ENCODE measurements around the gene WFDC8. TPM values are rescaled to one million over a fixed set of nuclear protein-coding genes. Genes with fewer than 3 reads are reported as not detected.

Gene WFDC8
- total RNA-seq, 1 experiment from 2014 or later, result not detected

DNA sequence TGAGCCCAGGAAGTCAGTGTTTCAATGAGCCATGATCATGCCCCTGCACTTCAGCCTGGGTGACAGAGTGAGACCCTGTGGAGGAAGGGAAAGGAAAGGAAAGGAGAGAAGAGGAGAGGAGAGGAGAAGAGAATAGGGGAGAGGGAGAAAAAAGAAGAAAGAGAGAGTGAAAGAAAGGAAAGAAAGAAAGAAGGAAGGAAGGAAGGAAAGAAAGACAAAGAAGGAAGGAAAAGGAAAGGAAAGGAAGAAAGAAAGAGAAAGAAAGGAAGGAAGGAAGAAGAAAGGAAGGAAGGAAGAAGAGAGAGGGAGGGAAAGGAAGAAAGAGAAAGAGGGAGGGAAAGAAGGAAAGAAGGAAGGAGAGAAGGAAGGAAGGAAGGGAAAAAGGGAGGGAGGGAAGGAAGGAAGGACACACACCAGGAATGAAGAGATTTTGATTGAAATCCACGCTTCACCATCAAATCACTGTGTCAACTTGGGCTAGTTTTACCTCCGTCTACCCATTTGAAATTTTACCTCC is 14.3 kb downstream of the WFDC8 start:
- in situ Hi-C loops (cut with HindIII; ENCODE audit: low pct_unique_long_range_greater_than_20kb, low sequenced_read_pairs), result no loop called here
- DNase-seq (ENCODE audit: low read depth), result no peak

- in situ Hi-C loops (cut with HindIII; ENCODE audit: low pct_unique_long_range_greater_than_20kb, low sequenced_read_pairs), result no loop called here
- DNase-seq (ENCODE audit: low read depth), result no peak
Observed at GRCh38 chr20:45555198-45555597, 23.9 kb downstream of the WFDC8 start.

DNA sequence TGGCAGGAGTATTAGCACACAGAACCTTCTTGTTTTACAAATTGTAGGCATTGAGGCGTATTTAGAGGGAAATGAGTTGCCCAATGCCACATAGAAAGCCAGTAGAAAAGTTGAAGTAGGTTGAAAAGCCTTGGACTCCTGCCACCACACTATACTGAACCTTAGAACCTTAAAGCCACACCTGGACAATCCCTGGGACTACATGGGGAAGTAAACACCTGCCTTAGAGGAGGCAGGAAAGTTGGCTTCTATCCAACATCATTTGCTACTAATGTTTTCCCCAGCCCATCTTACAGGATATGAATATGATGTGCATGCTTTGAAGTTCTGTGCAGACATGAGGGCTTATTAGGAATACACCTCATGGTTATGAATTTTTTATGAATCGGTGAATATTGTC is 26.6 kb downstream of the WFDC8 start:
- DNase-seq (ENCODE audit: low read depth), result no peak
- in situ Hi-C loops (cut with HindIII; ENCODE audit: low pct_unique_long_range_greater_than_20kb, low sequenced_read_pairs), result no loop called here

GRCh38 chr20:45550765-45551164 is 28.3 kb downstream of the WFDC8 start:
- no peak for DNase-seq (ENCODE audit: low read depth)
- in situ Hi-C loops (cut with HindIII; ENCODE audit: low pct_unique_long_range_greater_than_20kb, low sequenced_read_pairs), result no loop called here

DNA sequence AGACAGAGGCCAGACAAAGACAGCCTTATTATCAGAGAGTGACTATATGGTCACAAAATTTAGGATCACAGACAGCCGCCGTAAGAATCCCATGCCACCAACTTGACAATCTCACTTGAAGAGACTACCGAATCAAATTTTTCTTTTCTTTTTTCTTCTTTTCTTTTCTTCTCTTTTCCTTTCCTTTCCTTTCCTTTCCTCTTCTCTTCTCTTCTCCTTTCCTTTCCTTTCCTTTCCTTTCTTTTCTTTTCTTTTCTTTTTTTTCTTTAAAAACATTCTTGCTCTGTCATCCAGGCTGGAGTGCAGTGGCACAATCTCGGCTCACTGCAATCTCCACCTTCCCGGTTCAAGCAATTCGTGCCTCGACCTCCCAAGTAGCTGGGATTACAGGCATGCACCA is 30.7 kb downstream of the WFDC8 start:
- in situ Hi-C loops (cut with HindIII; ENCODE audit: low pct_unique_long_range_greater_than_20kb, low sequenced_read_pairs), result no loop called here
- no peak for DNase-seq (ENCODE audit: low read depth)

DNA sequence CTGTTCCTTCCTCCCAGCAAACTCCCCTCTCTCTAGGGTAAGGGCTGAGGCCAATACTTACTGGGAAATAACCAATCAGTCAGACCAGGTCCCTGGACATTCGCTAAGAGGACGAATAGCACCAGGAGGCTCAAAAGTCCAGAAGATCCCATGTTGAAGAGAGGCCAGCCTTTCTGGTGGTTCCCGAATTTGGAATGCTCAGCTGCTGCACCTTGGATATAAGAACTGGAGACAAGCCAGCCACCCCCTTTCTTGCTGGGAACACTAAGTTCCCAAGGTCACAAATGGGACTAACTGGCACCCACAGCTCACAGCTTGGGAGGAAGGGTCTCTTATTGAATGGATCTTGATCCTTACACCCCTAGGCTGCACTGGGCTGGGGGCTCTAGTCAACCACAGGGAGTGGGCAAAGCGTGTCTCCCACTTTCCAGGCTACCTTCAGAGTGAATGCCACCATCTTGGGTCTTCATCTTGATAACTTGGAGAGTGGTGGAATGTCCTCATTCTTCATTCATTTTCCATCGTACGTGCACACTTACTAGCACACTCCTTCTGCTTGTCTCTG is 31.8 kb downstream of the WFDC8 start, which contains the start of gene EPPIN:
Gene EPPIN, minus strand, starts transcription at position 196 of the 565 bp plus-strand sequence. Its CDS starts 44 bp downstream, at position 152.
- in situ Hi-C loops (cut with HindIII; ENCODE audit: low pct_unique_long_range_greater_than_20kb, low sequenced_read_pairs), result no loop called here
- DNase-seq (ENCODE audit: low read depth), result no peak

DNA sequence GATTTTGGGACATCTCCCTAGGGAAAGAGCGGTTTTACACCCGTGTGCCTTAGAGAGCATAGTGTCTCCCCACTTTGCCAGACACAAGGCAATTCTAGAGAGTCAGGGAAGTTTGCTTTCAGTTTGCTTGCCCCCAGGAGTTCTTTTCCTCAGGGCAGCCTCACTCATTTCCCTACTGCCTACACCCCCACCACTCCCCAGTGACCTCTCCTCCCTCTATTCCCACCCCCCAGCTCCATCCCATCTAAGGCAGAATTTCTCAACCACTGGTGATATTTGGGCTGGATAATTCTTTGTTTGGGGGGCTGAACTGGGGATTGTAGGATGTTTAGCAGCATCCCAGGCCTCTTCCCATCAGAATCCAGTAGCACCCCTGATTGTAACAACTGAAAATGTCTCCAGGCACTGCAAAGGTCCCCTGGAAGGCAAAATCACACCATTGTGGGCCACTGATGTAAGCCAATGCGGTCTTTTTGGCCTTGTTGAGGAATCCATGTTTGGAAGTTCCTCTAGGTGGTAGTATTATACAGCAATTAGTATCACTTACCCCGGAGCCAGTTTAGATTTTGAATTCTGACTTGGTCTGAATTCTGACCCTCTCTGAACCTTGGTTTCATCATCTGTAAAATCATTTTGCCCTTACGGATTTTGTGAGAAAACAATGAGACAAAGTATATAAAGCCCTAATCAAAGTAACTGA is 33.2 kb downstream of the WFDC8 start:
- no peak for DNase-seq (ENCODE audit: low read depth)
- in situ Hi-C loops (cut with HindIII; ENCODE audit: low pct_unique_long_range_greater_than_20kb, low sequenced_read_pairs), result no loop called here

- in situ Hi-C loops (cut with HindIII; ENCODE audit: low pct_unique_long_range_greater_than_20kb, low sequenced_read_pairs), result no loop called here
- DNase-seq (ENCODE audit: low read depth), result no peak
Observed at GRCh38 chr20:45545351-45545750, 33.7 kb downstream of the WFDC8 start.

DNA sequence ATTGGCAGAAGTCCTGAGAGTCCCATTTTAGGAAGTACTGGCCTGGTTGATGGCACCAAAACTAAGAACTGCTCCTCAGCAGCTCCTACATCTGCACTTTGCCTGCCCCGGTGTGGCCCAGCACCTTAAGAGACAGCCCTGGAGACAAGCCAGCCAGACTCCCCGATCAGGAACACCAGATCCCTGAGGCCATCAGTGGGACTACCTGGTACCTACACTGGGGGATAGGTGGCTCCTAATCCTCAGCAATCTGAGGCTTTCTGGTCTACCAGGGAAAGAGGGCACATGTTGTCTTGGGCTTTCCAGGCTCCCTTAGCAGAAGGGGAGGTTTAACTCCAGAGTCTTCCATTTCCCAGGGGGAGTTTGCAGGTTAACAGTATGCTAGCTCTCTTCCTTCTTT is 39.7 kb downstream of the WFDC8 start, which contains the start of gene WFDC6:
Gene WFDC6, minus strand, starts transcription at position 101 of the 400 bp plus-strand sequence. Its CDS starts 75 bp downstream, at position 26.
- in situ Hi-C loops (cut with HindIII; ENCODE audit: low pct_unique_long_range_greater_than_20kb, low sequenced_read_pairs), result no loop called here
- no peak for DNase-seq (ENCODE audit: low read depth)

DNA sequence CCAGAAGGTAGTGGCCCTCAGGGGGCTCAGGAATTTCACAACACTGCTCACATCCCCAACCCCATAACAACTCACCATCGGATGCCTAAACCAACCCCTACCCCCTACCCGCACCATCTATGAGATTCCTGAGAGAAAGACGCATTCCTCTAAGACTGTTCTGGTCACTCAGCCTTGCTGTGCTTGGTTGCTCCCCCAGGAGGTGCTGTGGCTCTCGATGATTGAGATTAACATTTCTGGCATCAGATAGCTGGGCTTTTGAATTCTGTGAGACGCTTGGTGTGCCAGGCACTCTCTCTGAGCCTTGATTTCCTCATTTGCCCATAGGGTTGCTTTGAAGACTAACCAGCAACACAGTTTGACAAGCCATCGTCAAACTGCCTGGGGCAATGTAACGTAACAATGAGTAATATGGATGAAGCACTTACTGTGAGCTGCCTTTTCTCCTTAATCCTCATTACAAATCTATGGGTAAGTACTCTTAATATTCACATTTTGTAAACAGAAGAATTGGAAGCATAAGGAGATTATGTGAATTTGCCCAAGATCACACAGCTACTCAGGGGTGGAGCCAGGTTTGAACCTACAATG is 40.8 kb downstream of the WFDC8 start:
- in situ Hi-C loops (cut with HindIII; ENCODE audit: low pct_unique_long_range_greater_than_20kb, low sequenced_read_pairs), result no loop called here
- DNase-seq (ENCODE audit: low read depth), result no peak

- in situ Hi-C loops (cut with HindIII; ENCODE audit: low pct_unique_long_range_greater_than_20kb, low sequenced_read_pairs), result no loop called here
- DNase-seq (ENCODE audit: low read depth), result no peak
Observed at GRCh38 chr20:45527294-45527693, 51.8 kb downstream of the WFDC8 start.

GRCh38 chr20:45523821-45524220 is 55.3 kb downstream of the WFDC8 start:
- in situ Hi-C loops (cut with HindIII; ENCODE audit: low pct_unique_long_range_greater_than_20kb, low sequenced_read_pairs), result no loop called here
- no peak for DNase-seq (ENCODE audit: low read depth)

DNA sequence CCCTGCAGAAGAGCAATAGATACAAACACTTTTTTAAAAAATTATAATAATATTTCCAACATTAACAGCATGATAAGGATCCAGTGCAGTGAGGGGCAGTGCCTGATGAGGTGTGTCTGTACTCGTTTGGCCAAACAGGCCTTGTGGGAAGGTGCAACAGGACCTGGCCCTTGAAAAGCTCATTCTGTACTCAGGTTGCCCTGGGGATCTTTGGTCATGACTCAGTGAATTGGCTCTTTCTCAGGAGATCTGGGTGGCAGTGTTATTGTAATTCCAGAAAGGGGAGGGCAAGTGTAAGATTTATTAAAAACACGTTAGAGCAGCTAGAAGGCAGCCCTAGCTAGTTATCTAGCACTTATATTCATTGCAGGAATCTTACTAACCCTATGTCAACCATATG is 60.8 kb downstream of the WFDC8 start:
- peak; percentile 44 for DNase-seq (ENCODE audit: low read depth)
- in situ Hi-C loops (cut with HindIII; ENCODE audit: low pct_unique_long_range_greater_than_20kb, low sequenced_read_pairs), result no loop called here

- in situ Hi-C loops (cut with HindIII; ENCODE audit: low pct_unique_long_range_greater_than_20kb, low sequenced_read_pairs), result no loop called here
- no peak for DNase-seq (ENCODE audit: low read depth)
Observed at GRCh38 chr20:45515147-45515913, 63.8 kb downstream of the WFDC8 start, which contains the start of gene SPINT3. SPINT3 (minus strand) TSS chr20:45515622; CDS start chr20:45515608, 14 bp downstream.

DNA sequence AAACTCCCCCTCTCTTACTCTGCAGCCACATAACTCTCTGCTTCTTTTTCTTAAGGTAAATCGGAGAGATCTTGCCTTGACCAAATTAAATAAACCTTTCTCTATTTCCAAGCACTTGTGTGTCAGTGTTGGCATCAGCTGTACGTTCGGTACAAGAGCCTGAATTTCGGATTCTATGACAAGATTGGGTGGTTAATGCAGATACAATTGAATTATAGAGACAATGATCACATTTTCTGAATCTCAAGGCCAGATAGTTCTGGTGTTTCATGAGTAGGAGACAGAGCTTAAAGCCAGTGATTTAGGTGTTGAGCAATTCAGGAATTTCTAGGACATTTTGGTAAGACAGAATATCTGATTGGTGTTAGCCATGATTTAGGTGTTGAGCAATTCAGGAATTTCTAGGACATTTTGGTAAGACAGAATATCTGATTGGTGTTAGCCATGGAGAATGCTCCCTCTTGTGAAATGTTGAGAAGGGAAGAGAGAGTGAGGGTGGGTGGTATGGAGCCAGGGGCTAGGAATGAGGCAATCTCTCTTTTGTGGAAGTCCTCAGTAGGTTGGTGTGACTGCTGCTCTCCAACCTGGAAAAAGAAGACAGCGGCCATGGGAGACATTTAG is 68.7 kb downstream of the WFDC8 start:
- DNase-seq (ENCODE audit: low read depth), result no peak

DNA sequence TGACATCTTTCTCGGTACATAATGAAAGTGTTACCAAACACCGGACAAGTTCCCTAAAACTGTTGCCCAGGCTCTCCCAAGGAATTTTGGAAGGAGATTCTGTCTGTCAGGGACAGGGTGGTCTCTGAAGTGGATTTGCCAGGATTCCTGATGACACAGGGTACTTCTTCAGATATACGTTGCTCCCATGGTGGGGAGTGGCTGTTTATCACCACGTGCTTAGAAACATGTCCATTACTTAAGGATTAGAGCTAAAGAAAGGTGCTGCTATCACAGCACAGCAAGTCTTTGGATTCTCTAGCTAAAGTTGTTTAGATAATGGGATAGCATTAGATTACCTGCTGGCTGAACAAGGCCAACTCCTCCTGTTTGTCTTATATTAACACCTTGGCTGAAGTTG is 70.0 kb downstream of the WFDC8 start:
- in situ Hi-C loops (cut with HindIII; ENCODE audit: low pct_unique_long_range_greater_than_20kb, low sequenced_read_pairs), result no loop called here
- no peak for DNase-seq (ENCODE audit: low read depth)

More for the DNA sequence above, 68.7 kb downstream of the WFDC8 start:
- in situ Hi-C loops (cut with HindIII; ENCODE audit: low pct_unique_long_range_greater_than_20kb, low sequenced_read_pairs), result no loop called here

- in situ Hi-C loops (cut with HindIII; ENCODE audit: low pct_unique_long_range_greater_than_20kb, low sequenced_read_pairs), result no loop called here
- DNase-seq (ENCODE audit: low read depth), result no peak
Observed at GRCh38 chr20:45508068-45508886, 70.8 kb downstream of the WFDC8 start.
